GM19438 (cell line): ENCODE data around the gene UQCR10.

Experiments used
- ATAC-seq: cut with Tn5 transposase; IDR thresholded peaks from one replicate; pipeline ENCODE4 v1.9.1; 2021; ENCODE audit warnings: low read depth; ENCODE audit not compliant: unreplicated experiment

UQCR10 gene

GRCh38 chr22:29793396-29793795 lies 26.2 kb downstream of the UQCR10 start:
- ATAC-seq, result no peak

- ATAC-seq, result no peak
Measured at GRCh38 chr22:29795663-29796062, 28.5 kb downstream of the UQCR10 start.

GRCh38 chr22:29797351-29797750 lies 30.2 kb downstream of the UQCR10 start:
- ATAC-seq, result no peak

GRCh38 chr22:29798318-29798717 lies 31.1 kb downstream of the UQCR10 start:
- ATAC-seq, result no peak

DNA sequence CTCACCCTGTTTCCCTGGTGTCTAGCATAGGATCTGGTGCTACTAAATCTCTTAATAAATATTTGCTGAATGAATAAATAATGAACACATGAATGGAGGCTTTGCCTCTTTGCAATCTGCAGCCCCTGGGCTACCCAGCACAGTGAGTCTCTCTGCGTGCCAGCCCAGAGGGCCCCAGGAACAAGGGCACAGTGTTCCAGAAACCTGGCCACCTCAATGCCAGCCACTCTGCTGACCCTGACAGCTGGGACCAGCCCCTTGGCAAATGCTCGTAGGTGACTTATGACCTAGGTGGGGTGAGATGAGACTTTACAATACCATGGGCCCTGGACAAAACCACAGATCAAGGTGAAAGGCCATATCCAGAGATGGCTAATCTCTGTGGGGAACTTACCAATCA lies 31.6 kb downstream of the UQCR10 start:
- no peak for ATAC-seq

GRCh38 chr22:29799217-29799680 lies 32.1 kb downstream of the UQCR10 start:
- ATAC-seq, result no peak

- no peak for ATAC-seq
Measured at GRCh38 chr22:29801153-29801552, 34.0 kb downstream of the UQCR10 start.

DNA sequence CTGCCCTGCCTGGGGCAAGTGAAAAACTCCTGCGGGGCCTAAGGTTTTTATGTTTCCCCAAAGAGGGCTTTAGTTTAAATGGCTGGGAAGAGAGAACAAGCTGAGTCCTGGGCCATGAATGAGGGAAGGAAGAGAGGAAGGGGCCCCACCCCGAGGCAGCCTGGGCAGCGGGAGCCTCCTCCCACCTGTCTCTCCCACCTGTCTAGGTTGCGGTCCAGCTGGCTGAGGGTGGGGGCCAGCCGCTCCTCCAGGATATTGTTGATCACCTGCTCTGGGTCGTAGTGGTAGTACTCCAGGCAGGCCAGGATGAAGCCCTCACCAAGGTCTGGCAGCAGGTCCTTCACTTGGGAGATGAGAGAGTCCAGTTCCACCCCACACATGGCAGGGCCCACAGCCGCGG lies 34.6 kb downstream of the UQCR10 start:
- no peak for ATAC-seq

DNA sequence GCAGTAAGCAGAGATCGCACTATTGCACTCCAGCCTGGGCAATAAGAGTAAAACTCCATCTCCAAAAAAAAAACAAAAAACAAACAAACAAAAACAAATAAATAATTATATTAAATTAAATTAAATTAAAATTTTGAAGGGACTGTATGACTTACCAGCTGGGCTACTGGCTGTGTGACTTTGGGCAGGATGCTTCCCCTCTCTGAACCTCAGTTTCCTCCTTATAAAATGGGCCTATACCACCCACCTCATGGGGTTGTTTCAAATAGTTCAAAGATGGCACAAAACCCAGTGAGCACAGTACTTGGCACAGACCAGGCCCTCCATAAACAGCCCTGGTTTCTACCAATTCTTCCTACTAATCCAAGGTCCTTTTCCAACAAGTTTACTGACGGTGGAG lies 36.0 kb downstream of the UQCR10 start:
- ATAC-seq, result no peak

DNA sequence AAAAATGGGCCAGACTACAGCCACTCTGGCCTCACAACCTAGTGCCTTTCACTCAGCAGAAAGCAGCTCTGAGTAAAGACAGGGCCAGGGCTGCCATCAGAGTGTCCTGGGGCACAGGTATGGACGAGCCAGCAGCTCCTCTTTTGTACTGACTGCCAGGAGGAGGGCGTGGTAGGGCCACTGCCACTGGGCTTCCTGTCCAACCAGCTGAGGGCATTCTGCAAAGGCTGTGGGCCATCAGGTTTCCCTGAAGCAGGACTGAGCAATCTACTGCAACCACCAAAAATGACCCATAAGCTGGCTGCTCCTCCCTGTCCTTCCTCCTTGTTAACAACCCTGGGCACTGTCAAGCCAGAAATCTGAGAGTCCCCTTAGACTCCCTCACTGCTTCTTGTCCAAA lies 37.8 kb downstream of the UQCR10 start:
- ATAC-seq, result no peak

- ATAC-seq, result no peak
Measured at GRCh38 chr22:29806196-29806595, 39.0 kb downstream of the UQCR10 start.

- no peak for ATAC-seq
Measured at GRCh38 chr22:29810216-29810615, 43.0 kb downstream of the UQCR10 start.

- no peak for ATAC-seq
Measured at GRCh38 chr22:29811377-29811776, 44.2 kb downstream of the UQCR10 start.

- ATAC-seq, result no peak
Measured at GRCh38 chr22:29813126-29813525, 46.0 kb downstream of the UQCR10 start.

DNA sequence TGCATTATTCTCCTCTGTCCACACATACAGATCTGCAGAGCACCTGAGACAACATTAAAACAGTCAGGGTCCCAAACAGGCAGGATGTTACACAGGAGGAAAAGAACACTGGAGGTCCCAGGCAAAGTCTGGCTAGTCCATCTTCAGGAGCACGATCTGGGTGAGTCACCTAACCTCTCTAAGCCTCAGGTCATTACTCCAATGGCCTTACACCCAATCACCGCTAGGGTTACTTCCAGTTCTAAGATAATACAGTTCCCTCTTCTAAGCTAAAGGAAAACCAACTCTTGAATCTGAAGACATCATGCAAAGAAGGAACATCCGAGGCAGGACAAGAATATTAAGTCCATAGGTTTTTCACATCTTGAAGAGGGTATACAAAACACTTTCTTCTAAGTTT lies 46.4 kb downstream of the UQCR10 start:
- no peak for ATAC-seq

DNA sequence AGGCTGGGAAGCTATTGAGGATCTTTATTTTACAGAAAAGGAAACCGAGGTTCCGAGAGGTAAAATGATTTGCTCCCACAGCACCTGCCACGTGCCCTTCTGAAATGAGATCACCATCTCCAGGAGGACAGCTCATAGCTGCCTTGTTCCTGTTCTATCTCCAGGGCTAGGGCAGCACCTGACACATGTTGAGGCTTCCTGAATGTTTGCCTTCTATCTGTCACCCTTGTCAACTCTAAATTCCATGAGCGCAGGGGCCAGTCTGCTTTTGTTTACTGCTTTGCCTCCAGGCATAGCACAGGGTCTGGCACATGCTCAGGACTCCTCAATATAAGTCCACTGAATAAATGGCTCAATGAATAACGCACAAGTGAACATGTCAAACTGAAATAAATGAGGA lies 46.8 kb downstream of the UQCR10 start:
- no peak for ATAC-seq

GRCh38 chr22:29815580-29815979 lies 48.4 kb downstream of the UQCR10 start:
- no peak for ATAC-seq

GRCh38 chr22:29816128-29816527 lies 49.0 kb downstream of the UQCR10 start:
- no peak for ATAC-seq

- no peak for ATAC-seq
Measured at GRCh38 chr22:29816539-29816938, 49.4 kb downstream of the UQCR10 start.

DNA sequence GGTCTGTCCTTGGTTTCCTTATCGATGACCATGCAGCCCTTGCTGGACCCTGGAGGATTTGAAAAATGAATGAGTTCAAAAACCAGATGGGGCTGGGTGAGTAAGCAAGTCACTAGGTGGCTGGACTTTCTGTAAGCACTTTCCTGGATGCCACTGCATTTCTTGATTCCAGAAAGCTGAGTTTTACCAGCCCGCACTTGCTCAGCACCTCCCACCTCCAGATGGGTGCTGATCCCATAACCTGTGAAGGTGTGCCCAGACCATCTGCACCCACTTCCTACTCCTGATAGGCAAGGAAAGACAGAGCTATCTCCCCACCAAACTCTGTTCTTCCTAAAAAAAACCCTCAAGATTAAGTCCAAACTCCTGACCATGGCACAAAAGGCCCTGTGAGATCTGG lies 49.8 kb downstream of the UQCR10 start:
- ATAC-seq, result no peak

DNA sequence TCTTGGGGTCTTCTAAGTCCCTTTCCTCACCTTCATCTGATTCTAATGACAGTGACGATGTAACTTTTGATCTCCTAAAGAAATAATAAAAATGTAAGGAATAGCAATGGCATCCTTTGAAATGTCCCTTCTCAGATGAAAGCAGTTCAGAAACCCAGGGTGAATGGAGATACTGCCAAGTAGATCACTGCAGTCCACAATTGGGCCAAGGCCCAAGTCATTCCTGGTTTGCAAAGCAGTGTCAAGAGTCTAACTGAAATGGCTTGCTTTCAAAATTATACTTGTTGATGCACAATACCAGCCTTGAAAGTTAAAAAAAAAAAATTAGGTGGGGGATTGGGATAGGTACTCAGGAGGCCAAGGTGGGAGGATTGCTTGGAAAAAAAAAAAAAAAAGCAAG lies 50.6 kb downstream of the UQCR10 start:
- no peak for ATAC-seq

- ATAC-seq, result no peak
Measured at GRCh38 chr22:29819501-29819900, 52.3 kb downstream of the UQCR10 start.
